Peyer's patch (tissue), 4 donors: ENCODE results near the gene ARMC3.

Source experiments
- CTCF ChIP-seq, 6 experiments: fragments of 450-650 bp in 4 of 6; fragments of 200-600 bp in 2 of 6; sonication (generic) in 1 of 6; IDR thresholded peaks; one replicate each; pipeline ENCODE4 v1.5.1; 2017 to 2019; ENCODE audit warnings: antibody characterized with exemption in 6 of 6, mild to moderate bottlenecking in 3 of 6, moderate library complexity in 1 of 6
- POLR2A ChIP-seq, 2 donors: fragments of 450-650 bp; IDR thresholded peaks; one replicate each; pipeline ENCODE4 v1.5.1; 2017; ENCODE audit warnings: antibody characterized with exemption in 2 of 2, mild to moderate bottlenecking in 2 of 2, moderate library complexity in 2 of 2

GRCh38 chr10:22893781-22894180 is 34.1 kb upstream of the ARMC3 start:
- TF ChIP-seq CTCF (IDR thresholded peaks at IDR 0.05) = no peak
- TF ChIP-seq POLR2A (IDR thresholded peaks at IDR 0.05) = no peak
